ENCODE results near the gene ODAD3. TPM values are rescaled to one million over a fixed set of nuclear protein-coding genes. Genes with fewer than 3 reads are reported as not detected.
A peak's percentile ranks its signal among the peaks of the same experiment; 100 is the strongest.

The ODAD3 gene
- total RNA-seq (not detected), polyA plus RNA-seq (under 1 TPM; 0.38 to 0.92 (median 0.62) TPM)
- long read RNA-seq, donor 1 = 0 reads
- long read RNA-seq, donor 2 = 0 reads
- long read RNA-seq, donor 3 = 0 reads
- long read RNA-seq, donor 4 = 0 reads
- long read RNA-seq, donor 5 = 0 reads
- long read RNA-seq, donor 6 = 0 reads
- long read RNA-seq, donor 7 = 0 reads
- long read RNA-seq, donor 8 = 0 reads
- long read RNA-seq, donor 9, partial matches to known transcripts = 69 of 81 reads
- long read RNA-seq, donor 9, other reads (novel, unspliced or antisense) = 12 of 81 reads
- long read RNA-seq, donor 10, partial matches to known transcripts = 9 of 9 reads
- long read RNA-seq, donor 10, other reads (novel, unspliced or antisense) = 0 of 9 reads

DNA sequence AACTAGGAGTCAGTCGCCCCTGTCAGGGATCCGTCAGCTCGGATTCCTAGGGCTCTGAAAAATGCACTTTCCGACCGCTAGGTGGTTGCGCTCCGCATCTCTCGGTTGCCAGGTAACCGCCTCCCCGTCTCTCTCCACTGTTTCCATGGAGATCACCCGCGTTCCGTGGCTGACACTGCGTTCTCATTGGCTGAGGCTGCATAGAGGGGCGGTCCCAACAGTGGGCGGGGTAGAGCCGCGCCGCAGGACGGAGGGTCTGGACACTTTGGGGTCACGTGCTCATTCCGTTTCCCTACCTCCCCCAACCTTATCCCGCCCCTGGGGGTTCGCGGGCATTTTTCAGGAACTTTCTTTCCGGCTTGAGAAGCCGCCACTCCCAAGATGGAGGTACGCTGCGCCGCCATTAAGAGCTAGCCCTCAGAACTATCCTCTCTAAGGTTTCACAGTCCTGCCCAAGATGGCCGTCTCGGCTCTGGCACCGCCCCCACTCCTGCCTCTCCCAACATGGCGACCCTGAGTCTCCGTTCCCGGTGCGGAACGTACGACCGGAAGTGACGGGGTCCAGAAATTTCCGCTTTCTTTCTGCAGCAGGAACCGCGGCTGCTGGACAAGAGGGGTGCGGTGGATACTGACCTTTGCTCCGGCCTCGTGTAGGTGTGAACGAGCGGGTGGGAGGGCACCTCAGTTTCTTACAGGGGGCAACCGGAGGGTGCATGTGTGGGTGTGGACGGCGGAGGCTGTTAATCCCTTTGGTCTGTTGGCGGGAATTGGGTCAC lies at the start of gene ODAD3, which contains the start of gene PRKCSH:
Gene ODAD3 (minus strand): TSS at position 65 of the 776 bp plus-strand sequence. CDS start 105 bp downstream, outside the sequence.
Gene PRKCSH (plus strand): TSS at position 579 of the 776 bp plus-strand sequence. CDS start 483 bp downstream, outside the sequence.
- H3K4me3 ChIP-seq = peak within 1 kb of the TSS; percentile 73 to 88 (median 77)
- intact Hi-C loops (cut with DNase I; ENCODE audit: low total_unique reads) = no loop called here
- H3K27ac ChIP-seq = peak within 1 kb of the TSS; percentile 83 to 90 (median 84)
- TF ChIP-seq, protein P1, sequence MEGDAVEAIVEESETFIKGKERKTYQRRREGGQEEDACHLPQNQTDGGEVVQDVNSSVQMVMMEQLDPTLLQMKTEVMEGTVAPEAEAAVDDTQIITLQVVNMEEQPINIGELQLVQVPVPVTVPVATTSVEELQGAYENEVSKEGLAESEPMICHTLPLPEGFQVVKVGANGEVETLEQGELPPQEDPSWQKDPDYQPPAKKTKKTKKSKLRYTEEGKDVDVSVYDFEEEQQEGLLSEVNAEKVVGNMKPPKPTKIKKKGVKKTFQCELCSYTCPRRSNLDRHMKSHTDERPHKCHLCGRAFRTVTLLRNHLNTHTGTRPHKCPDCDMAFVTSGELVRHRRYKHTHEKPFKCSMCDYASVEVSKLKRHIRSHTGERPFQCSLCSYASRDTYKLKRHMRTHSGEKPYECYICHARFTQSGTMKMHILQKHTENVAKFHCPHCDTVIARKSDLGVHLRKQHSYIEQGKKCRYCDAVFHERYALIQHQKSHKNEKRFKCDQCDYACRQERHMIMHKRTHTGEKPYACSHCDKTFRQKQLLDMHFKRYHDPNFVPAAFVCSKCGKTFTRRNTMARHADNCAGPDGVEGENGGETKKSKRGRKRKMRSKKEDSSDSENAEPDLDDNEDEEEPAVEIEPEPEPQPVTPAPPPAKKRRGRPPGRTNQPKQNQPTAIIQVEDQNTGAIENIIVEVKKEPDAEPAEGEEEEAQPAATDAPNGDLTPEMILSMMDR (IDR thresholded peaks at IDR 0.05) = peak in 6 of 7 experiments; percentile 93 to 100 (median 98)
- no peak for TF ChIP-seq POLR2A (IDR thresholded peaks at IDR 0.05)
- peak; percentile 87 to 99 (median 99) for TF ChIP-seq POLR2AphosphoS5 (IDR thresholded peaks at IDR 0.05)
- peaks cover 29 to 40% (median 36%) of the 10 kb centered on the region in 4 donors for H3K36me3 ChIP-seq
- H3K9me3 ChIP-seq = no peaks in the 10 kb centered on the region
- peak; percentile 99 to 100 for DNase-seq
- WGBS, 5 donors = 0 to 1% (median 0%) methylated on average over 43 to 53 of the region's 53 CpGs
- no peaks in the 10 kb centered on the region for H3K27me3 ChIP-seq
- peaks cover 15 to 27% (median 23%) of the 10 kb centered on the region in 4 donors for H3K4me1 ChIP-seq

DNA sequence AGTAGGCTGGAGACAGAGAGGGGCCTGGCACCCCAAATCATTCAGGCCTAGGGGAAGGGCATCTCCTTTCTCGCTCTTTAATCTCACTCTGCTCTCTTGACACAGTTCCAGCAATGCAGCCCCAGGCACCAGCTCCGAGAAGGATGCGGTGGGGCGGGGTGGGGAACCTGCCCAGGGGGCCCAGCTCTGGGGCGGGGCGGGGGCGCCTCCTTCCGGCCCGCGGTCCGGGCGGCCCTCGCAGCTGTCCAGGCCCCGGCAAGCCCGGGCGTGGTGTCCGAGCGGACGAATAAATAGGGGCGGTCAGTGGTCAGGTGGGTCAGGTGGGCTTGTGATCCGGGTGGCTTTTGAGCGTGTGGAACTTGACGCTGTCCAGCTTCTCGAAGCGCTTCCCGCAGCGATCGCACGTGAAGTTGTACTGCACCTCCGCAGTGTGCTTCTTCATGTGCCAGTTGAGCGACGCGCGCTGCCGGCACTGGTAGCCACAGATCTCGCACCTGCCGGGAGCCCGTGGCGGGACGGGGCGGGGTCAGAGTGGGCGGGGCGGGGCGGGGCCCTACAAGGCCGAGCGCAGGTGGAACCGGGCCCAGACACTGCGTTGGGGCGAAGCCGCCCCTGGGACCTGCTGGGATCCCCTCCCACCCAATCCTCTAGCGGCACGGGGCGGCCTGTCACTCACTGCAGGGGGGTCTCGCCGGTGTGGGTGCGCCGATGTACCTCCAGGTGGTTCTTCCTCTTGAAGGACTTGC lies 48.6 kb upstream of the ODAD3 start:
- WGBS, 5 donors = 74 to 82% (median 80%) methylated on average over 29 to 57 of the region's 57 CpGs
- peaks cover 27 to 82% (median 48%) of the 10 kb centered on the region in 3 donors for H3K27me3 ChIP-seq
- H3K4me3 ChIP-seq = no peak overlapping the region
- H3K9me3 ChIP-seq = no peaks in the 10 kb centered on the region
- no peak overlapping the region for H3K27ac ChIP-seq
- TF ChIP-seq POLR2AphosphoS5 (IDR thresholded peaks at IDR 0.05) = no peak
- no peak for TF ChIP-seq POLR2A (IDR thresholded peaks at IDR 0.05)
- no peak for TF ChIP-seq EP300 (IDR thresholded peaks at IDR 0.05)
- TF ChIP-seq, protein P1 (IDR thresholded peaks at IDR 0.05) = no peak
- H3K4me1 ChIP-seq = peaks cover 31 to 48% (median 42%) of the 10 kb centered on the region in 4 donors
- H3K36me3 ChIP-seq = peaks cover 9 to 48% (median 34%) of the 10 kb centered on the region in 4 donors
- intact Hi-C loops (cut with DNase I; ENCODE audit: low total_unique reads) = no loop called here
- DNase-seq = no peak

GRCh38 chr19:11482384-11483050 lies 47.6 kb upstream of the ODAD3 start:
- Histone ChIP-seq H3K9me3 (no peaks in the 10 kb centered on the region), H3K4me1 (peaks cover 31 to 48% (median 42%) of the 10 kb centered on the region in 4 donors), H3K27ac (no peak overlapping the region), H3K36me3 (peaks cover 7 to 40% (median 31%) of the 10 kb centered on the region in 4 donors), H3K4me3 (peak overlapping the region; percentile 24 to 41 (median 32)), H3K27me3 (peaks cover 27 to 88% (median 48%) of the 10 kb centered on the region in 3 donors)
- 2 to 5% (median 5%) methylated on average over 22 to 58 of the region's 58 CpGs for WGBS, 5 donors
- intact Hi-C loops (cut with DNase I; ENCODE audit: low total_unique reads) = no loop called here
- TF ChIP-seq, protein P1 (IDR thresholded peaks at IDR 0.05) = peak in 5 of 7 experiments; percentile 81 to 97 (median 88)
- no peak for TF ChIP-seq EP300 (IDR thresholded peaks at IDR 0.05)
- no peak for TF ChIP-seq POLR2A (IDR thresholded peaks at IDR 0.05)
- peak in 2 of 3 donors; percentile 32 to 85 for TF ChIP-seq POLR2AphosphoS5 (IDR thresholded peaks at IDR 0.05)
- DNase-seq = peak; percentile 86 to 95

All from stomach (tissue), 19 donors.